HCEC 1CT (cell line): Measurements from ENCODE around the gene SLC25A18.
"Not testable (repeated sequence)": the region's sequence is repeated elsewhere in the genome, so short reads cannot be mapped to it uniquely, and the experiment has no call there.

Experiments used
- DNase-seq: peaks from one replicate; pipeline ENCODE4 v3.0.0-alpha.2; 2017

SLC25A18 gene, protein sequence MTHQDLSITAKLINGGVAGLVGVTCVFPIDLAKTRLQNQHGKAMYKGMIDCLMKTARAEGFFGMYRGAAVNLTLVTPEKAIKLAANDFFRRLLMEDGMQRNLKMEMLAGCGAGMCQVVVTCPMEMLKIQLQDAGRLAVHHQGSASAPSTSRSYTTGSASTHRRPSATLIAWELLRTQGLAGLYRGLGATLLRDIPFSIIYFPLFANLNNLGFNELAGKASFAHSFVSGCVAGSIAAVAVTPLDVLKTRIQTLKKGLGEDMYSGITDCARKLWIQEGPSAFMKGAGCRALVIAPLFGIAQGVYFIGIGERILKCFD

DNA sequence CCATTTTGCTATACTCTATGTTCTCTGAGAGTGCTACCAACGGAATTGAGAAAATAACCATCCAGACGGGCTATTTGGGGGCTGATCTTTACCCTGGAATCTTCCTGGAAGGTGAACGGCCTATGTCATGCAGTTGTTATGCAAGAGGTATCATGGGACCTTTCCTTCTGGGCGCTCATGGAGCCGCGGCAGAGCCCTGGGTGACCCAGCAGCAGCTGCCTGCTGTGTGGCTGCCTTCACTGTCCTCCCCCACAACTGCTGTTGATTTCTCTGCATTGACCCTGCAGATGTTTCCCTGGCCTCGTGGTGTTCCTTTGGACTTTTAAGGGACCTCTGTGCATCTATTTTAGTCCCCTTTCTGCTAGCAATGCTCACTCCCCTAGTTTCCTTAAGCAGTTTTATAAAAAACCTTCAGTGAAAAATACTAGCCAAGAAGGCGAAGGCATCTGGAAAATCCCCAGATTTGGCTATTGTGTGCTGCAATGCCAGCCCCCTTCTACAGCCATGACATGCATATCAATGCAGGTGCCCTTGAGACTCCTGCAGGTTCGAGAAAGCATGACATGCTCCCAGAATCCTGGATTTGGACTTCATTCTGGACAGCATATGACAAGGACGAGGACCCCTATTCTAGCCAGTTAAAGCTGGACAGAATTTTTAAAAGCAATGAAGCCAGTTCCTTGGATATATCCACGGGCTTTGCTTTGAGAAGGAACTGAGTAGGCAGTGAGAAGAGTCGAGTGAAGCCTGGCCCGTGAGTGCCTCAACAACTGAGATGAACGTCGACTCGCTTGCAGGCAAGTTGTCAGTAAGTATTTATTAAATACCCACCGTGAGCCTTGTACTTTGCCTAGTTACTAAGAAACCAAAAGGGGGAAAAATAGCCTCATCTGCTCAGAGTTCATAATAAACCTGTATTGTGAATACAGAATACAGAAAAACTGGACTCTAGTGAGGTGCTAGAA lies at the start of gene SLC25A18:
Gene SLC25A18, plus strand, starts transcription at position 593 of the 965 bp plus-strand sequence. CDS start 16,447 bp downstream, outside the sequence.
- no peak for DNase-seq

DNA sequence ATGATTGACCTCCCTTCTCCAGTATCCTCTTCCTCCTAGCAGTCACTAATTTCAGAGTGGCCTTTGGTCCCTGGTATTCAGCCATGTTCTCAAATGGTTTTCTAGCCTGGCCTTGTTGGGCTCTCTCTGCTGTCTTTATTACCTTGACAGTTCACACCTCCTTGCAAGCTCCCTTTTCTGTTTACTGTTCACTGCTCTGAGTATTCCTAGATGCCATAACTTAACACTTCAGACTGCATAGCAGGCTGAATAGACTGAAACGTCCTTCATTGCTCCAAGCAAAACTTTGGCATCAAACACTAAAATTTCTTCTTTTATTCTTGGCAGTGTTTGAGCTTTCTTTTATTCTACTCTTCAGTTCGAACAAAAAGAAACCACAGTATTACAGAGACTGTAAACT lies 49.7 kb upstream of the SLC25A18 start:
- no peak for DNase-seq

DNA sequence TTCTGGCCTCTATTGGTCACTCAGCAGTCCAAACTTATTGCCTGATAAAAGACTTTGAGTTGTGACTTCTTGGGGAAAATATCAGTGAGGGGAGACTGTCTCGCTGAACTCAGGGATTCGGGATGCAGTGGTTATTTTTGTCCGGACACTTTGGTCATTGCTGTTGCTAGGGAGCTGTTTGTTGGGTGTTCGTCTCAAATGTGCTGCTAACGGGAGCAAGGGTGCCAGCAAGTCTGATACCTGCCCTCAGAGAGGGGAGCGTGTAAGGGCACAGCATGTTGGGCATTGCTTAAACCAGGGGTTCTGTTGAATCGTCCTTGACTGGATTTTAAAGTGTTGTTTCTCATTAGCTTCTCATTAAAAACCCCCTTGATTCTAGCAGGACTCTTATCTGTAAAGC lies 49.2 kb upstream of the SLC25A18 start:
- DNase-seq: no peak

DNA sequence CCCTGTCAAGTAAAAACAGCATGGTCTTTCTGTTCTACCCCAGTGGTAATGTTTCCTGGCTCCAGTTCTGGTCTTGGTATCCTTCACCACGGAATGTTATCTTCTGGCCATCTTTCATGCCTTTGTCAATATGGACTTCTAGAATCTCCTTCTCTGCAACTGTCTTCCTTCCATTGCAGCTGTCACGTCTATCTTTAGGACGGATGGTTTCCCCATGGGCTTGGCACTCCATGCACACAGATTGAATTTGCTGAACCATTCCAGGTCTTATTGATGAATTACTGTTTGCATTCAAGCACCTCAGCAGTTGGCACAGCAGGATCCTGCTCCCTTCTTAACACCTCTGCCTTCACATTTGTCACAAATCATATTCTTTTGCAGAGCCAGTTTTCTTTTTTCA lies 44.9 kb upstream of the SLC25A18 start:
- DNase-seq: no peak

DNA sequence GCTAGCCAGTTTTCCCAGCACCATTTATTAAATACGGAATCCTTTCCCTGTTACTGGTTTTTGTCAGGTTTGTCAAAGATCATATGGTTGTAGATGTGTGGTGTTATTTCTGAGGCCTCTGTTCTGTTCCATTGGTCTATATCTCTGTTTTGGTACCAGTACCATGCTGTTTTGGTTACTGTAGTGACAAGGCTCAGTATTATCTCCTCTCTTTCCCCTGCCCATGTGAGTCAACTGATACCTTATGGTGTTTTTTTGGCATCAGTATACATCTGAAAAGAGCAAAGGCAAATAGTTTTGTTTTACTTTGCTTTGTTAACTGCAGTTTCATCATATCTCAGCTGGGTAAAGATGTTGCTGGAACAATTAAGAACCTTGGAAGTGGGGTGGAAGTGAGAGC lies 41.3 kb upstream of the SLC25A18 start:
- not testable (repeated sequence) for DNase-seq

DNA sequence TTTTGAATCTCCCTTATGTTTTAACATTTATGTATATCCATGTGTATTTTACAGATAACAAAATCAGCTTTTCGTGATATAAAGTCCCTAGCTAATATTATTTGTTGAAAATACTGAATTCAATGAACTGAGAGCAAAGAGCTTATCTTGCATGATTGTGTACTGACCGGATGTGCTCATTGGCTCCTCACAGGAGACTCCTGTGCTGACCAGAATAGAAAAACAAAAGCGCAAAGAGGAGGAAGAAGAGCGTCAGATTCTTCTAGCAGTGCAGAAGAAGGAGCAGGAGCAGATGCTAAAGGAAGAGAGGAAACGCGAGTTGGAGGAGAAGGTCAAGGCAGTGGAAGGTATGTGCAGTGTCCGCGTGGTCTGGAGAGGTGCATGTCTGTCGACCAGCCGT lies 39.4 kb upstream of the SLC25A18 start:
- no peak for DNase-seq

DNA sequence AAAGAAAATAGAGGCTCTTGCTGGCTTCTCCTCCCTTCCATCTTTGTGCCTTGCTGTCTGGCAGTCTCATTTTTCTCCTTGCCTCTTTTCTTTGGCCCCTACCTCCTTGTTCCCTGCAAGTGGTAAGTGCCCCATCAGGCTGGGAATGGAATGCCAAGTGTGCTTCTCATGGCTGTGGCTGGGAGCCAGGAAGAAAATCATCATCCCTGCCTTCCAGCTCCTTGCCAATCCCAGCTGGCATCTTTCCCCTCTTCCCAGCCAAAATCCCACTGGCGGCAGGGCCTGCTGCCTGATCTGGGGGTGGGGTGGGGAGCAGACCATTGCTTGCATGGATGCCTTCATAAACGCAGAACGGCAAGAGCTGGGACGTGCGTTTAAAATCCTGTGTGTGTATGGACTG lies 27.0 kb upstream of the SLC25A18 start:
- DNase-seq: no peak

DNA sequence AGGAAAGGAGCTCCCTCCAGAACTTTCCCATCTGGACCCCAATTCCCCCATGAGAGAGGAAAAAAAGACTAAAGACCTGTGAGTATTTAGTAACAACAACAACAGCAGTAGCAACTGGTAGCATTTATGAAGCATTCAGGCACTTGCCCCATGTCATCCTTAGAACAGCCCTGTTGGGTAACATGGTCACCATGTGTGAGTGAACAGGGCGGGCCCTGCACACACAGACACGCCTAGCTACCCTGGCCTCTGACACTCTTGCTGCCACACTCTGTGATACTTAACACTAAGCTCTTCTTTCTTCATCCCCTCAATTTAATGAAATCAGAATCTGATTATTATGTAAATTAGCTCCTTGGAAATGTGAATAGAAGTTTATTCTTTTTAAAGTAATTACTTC lies 26.1 kb upstream of the SLC25A18 start:
- DNase-seq: no peak

DNA sequence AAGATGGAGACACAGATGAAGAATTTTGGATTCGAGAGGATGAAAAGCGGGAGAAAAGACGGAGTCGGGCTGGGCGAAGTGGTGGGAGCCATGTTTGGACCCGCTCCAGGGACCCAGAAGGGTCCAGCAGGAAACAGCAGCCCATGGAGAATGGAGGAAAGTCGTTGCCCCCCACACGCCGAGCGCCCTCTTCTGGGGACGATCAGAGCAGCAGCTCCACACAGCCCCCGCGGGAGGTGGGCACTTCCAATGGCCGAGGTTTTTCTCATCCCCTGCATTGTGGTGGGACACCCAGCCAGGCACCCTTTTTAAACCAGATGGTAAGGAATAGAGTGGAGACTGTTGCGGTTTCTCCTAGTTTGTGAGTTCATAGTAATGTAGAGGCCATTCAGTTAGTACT lies 22.8 kb upstream of the SLC25A18 start:
- DNase-seq: no peak

DNA sequence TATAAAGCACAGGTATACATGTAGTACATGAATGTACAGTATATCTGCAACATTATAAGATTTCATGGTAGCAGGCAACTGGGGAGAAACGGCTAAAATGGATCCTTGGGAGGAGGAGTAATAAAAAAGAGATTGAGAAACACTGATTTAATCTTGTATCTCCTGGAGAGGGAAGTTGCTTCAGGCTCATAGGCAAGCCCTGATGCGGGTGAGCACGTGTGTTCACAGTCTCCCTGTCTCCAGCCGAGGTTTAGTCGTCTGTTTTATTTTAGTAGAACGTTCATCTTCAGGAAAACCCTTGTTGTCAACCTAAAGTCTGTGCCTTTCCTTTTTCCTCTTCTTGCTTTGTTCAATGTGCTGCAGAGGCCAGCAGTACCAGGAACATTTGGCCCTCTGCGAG lies 21.8 kb upstream of the SLC25A18 start:
- no peak for DNase-seq

DNA sequence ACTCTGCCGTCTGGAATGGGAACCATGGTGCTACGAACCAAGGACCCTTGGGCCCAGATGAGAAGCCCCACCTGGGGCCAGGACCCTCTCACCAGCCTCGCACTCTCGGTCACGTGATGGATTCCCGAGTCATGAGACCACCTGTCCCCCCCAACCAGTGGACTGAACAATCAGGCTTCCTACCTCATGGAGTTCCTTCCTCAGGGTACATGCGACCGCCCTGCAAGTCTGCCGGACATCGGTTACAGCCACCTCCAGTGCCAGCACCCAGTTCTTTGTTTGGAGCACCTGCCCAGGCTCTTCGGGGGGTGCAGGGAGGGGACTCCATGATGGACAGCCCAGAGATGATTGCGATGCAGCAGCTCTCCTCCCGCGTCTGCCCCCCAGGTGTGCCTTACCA lies 20.8 kb upstream of the SLC25A18 start:
- no peak for DNase-seq

DNA sequence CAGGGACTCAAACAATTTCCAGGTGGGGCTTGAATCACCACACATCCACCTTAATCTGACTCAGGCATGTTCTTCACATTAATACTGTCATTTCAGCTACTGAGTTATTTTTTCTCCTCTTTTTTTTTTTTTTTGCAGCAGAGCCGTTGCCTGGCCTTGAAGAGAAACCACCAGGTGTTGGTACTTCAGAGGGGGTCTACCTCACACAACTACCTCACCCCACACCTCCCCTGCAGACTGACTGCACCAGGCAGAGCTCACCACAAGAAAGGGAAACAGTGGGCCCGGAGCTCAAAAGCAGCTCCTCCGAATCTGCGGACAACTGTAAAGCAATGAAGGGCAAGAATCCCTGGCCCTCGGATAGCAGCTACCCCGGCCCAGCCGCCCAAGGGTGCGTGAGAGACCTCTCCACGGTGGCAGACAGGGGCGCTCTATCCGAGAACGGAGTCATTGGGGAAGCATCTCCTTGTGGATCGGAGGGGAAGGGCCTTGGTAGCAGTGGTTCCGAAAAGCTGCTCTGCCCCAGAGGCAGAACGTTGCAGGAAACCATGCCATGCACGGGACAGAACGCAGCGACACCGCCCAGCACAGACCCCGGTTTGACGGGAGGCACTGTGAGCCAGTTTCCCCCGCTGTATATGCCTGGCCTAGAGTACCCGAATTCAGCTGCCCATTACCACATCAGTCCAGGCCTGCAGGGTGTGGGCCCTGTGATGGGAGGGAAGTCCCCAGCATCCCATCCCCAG lies 15.1 kb upstream of the SLC25A18 start:
- no peak for DNase-seq

DNA sequence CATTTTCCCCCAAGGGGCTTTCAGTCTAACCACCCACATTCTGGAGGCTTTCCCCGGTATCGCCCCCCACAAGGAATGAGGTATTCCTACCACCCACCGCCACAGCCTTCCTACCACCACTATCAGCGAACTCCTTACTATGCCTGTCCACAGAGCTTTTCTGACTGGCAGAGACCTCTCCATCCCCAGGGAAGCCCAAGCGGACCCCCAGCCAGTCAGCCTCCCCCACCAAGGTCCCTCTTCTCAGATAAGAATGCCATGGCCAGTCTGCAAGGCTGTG lies 14.6 kb upstream of the SLC25A18 start:
- DNase-seq: no peak

DNA sequence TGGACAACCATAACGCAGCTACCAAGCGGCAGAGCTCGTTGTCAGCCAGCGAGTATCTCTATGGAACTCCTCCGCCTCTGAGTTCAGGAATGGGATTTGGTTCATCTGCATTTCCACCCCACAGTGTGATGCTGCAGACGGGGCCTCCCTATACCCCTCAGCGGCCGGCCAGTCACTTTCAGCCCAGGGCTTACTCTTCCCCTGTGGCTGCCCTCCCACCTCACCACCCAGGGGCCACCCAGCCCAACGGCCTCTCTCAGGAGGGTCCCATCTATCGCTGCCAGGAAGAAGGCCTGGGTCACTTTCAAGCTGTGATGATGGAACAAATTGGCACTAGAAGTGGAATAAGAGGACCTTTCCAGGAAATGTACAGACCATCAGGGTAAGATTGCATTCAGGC lies 14.1 kb upstream of the SLC25A18 start:
- no peak for DNase-seq

DNA sequence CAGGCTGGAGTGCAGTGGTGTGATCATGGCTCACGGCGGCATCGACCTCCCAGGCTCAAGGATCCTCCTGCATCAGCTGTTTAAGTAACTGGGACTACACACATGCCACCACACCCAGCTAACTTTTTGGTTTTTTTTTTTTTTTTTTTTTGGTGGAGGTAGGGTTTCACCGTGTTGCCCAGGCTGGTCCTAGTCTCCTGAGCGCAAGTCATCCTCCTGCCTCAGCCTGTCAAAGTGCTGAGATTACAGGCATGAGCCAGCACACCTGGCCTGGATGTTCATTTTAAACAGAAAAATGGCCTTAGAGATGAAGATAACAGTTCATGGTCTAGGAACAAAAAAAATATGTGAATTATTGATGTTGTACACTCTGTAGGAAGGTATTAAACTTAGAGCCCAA lies 13.6 kb upstream of the SLC25A18 start:
- no peak for DNase-seq

DNA sequence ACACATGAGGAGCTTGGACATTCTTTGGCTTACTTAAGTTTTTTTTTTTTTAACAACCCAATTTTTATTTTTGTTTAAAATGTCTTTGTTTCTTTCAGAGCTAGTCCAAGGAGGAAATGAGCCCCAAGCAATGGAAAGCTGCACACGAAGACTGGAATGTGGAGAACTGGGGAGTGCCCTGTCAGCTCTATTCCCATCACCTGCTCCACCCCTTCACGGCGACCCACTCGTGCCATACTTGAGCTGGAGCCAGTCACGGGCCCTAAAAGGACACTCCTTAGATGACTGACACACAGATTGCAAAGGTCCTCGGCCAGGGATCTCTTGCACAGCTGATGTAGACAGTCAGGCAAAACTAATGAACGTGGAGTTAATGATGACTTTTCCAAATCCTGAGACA lies 10.6 kb upstream of the SLC25A18 start:
- no peak for DNase-seq

DNA sequence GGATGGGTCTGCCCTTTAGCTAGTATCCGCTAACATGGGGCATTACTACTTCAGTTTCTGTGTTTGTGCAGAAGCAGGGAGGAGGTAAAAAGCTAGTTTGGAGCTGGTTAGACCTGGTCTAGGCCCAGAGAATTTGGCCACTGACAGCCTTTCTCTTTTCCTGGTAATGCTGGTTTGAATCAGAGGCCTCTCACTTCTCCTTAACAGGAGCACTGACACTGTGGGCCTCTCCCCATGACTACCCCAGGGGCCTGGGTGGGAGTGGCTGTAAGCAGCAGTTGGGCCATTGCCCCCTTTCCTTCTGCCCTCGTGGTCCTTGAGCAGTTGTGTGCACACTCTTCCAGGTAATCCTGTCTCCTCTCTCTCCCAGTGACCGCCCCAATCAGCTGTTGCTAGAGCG lies 8.5 kb upstream of the SLC25A18 start:
- no peak for DNase-seq

DNA sequence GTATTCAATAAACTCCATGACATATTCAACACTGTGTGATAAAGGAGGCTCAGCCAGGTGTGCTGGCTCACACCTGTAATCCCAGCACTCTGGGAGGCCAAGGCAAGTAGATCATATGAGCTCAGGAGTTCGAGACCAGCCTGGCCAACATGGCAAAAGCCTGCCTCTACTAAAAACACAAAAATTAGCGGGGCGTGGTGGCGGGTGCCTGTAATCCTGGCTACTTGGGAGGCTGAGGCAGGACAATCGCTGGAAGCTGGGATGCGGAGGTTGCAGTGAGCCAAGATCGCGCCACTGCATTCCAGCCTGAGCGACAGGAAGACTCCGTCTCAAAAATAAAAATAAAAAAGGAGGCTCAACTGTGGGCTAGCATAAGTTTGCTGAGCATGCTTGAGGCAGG lies 4.1 kb upstream of the SLC25A18 start:
- no peak for DNase-seq

DNA sequence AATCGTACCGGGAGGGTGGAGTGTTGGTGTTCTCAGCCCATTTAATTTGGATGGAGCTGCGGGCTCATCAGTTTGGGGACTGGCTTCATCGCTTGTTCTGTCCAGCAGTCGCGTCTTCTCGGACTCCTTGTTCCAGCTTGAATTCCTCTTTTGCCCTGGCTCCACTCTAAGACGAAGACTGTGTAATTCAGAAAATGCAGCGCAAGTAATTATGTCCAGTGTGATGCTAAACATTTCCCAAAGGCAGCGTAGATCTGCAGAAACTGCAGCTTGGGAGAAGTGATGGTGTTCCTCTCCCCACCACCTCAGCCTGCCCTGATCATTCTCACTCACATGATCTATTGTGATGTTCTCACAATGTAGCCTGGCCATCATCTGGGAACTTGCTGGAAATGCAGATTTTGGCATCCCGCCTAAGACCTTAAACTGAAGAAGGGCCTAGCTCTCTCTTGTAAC lies 666 bp downstream of the SLC25A18 start:
- DNase-seq: peak; percentile 28

DNA sequence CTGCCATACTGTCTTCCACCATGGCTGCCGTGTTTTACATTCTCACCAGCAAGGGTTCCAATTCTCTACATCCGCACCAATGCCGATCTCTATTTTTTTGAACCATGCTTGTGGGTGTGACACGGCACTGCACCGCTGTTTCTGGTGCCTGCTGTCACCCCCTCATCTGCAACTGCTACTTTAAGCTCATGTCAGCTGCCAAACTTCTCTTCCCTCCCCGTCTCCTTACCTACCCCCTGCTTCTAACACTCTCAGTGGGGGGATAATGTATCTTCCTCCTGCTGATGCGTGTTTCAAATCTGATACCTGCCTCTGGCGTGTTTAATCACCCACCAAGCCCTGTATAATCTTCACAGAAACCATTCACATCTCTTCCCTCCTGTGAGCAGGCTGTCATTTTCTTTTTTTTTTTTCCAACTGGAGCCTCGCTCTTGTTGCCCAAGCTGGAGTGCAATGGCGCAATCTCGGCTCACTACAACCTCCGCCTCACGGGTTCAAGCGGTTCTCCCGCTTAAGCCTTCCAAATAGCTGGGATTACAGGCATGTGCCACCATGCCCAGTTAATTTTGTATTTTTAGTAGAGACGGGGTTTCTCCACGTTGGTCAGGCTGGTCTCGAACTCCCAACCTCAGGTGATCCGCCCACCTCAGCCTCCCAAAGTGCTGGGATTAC lies 2.9 kb downstream of the SLC25A18 start:
- not testable (repeated sequence) for DNase-seq

DNA sequence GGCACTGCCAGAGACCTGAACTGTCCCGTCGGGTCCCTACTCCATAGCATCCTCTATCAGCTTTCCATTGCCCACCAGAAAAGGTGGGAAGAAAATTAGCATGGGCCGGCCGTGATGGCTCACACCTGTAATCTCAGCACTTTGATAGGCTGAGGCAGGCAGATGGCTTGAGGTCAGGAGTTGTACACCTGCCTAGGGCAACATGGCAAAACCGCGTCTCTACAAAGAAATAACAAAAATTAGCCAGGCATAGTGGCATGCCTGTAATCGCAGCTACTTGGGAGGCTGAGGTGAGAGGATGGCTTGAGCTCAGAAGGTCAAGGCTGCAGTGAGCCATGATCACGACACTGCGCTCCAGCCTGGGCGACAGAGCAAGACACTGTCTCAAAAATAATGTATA lies 3.5 kb downstream of the SLC25A18 start:
- DNase-seq: no peak

DNA sequence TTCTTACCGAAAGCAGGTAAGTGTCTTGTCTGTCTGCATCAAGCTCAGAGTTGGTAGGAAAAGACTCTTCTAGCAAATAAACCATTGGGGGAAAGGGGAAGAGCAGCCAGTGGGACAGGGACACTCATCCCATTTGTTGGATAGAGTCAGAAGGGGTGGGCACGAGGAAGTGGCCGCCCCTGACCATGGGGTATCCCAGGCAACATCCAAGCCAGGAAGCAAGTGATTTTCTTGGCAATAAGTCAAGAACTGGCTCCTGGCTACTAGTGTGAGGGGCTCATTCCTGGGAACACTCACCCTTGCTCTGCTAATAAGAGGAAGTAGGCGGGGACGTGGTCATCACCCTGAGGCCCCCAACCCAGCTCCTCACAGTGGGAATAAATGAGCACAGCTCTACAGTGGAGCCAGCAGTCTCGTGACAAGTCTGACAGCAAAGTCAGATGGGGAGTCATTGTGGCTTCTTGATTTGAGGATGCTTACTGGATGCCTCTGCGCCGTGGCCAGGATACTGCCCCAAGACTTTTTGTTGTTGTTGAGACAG lies 6.7 kb downstream of the SLC25A18 start:
- no peak for DNase-seq
